Panc1 (cell line): Measurements from ENCODE around the gene CLHC1. TPM values are rescaled to one million over a fixed set of nuclear protein-coding genes. Genes with fewer than 3 reads are reported as not detected.

Source experiments
- ATAC-seq: fragments of 200-7000 bp; cut with Tn5 transposase; 2 replicates; pipeline ENCODE4 v1.9.1; 2020; ENCODE audit warnings: mild to moderate bottlenecking, moderate library complexity
- BruUV-seq: library from RNA; stranded (reverse); fragments of 400-500 nt; replicated peaks from 2 replicates; lab custom pipeline; 2021; lab: Mats Ljungman, UMichigan
- CTCF ChIA-PET: fragments of 300-600 bp; sonication (Branson Sonifier 250); formaldehyde crosslinking; loops from one replicate; lab custom pipeline; 2022; ENCODE audit warnings: antibody characterized with exemption; lab: Charles Lee
- POLR2A ChIA-PET: fragments of 300-600 bp; sonication (Branson Sonifier 250); formaldehyde crosslinking; loops from one replicate; lab custom pipeline; 2022; ENCODE audit warnings: antibody characterized with exemption; lab: Charles Lee
- DNase-seq: peaks from one replicate; pipeline ENCODE4 v3.0.0-alpha.2; 2010; ENCODE audit warnings: low read depth, low spot score
- H3K27ac ChIP-seq: 2 replicates; pipeline ENCODE4 v1.5.1; 2011; ENCODE audit warnings: mild to moderate bottlenecking, low read length, inconsistent platforms
- H3K27me3 ChIP-seq: fragments of 200-500 bp; sonication (Bioruptor generic); 2 replicates; pipeline ENCODE4 v1.6.0; 2014; ENCODE audit warnings: low read length, inconsistent platforms; ENCODE audit not compliant: control insufficient read depth, insufficient read depth
- H3K36me3 ChIP-seq: fragments of 200-500 bp; sonication (Bioruptor generic); 2 replicates; pipeline ENCODE4 v1.5.1; 2014; ENCODE audit warnings: inconsistent platforms, mild to moderate bottlenecking, low read length, moderate library complexity; ENCODE audit not compliant: control insufficient read depth, insufficient read depth
- H3K4me1 ChIP-seq: 2 replicates; pipeline ENCODE4 v1.5.1; 2011; ENCODE audit warnings: inconsistent platforms, mild to moderate bottlenecking, low read length, moderate library complexity; ENCODE audit not compliant: control insufficient read depth, insufficient read depth
- H3K4me3 ChIP-seq, 2 experiments: 2 replicates each; pipeline ENCODE4 v1.5.1; 2011 to 2012; ENCODE audit warnings: low read depth in 2 of 2, low read length in 2 of 2, mild to moderate bottlenecking in 2 of 2, inconsistent platforms in 1 of 2, moderate library complexity in 1 of 2
- H3K9me3 ChIP-seq: fragments of 200-500 bp; sonication (Bioruptor generic); 2 replicates; pipeline ENCODE4 v1.5.1; 2014; ENCODE audit warnings: low read depth, mild to moderate bottlenecking, inconsistent platforms, low read length, moderate library complexity; ENCODE audit not compliant: control insufficient read depth, insufficient read depth
- POLR2AphosphoS5 ChIP-seq: IDR thresholded peaks from 2 replicates; pipeline ENCODE4 v1.6.1; 2012; ENCODE audit warnings: mild to moderate bottlenecking, low read depth, low read length, moderate library complexity
- SIN3A ChIP-seq: IDR thresholded peaks from 2 replicates; pipeline ENCODE4 v1.6.1; 2012; ENCODE audit warnings: low read depth, mild to moderate bottlenecking, low read length, moderate library complexity, borderline replicate concordance; ENCODE audit not compliant: insufficient read depth
- TCF7L2 ChIP-seq: IDR thresholded peaks from 2 replicates; pipeline ENCODE4 v1.6.1; 2011; ENCODE audit warnings: mild to moderate bottlenecking, low read depth, low read length, inconsistent platforms
- in situ Hi-C: cut with HindIII; loops from 2 replicates; pipeline ENCODE4 v1.10.0; 2016; ENCODE audit warnings: low sequenced_read_pairs, low pct_unique_long_range_greater_than_20kb
- intact Hi-C: fragments of 100-400 bp; cut with micrococcal nuclease; formaldehyde crosslinking; loops from one replicate; pipeline ENCODE4 v1.10.0; 2022; ENCODE audit not compliant: unreplicated experiment
- total RNA-seq: library from RNA; stranded (reverse); gene quantifications from one replicate; pipeline ENCODE4 v1.2.1, GENCODE V29; 2021; ENCODE audit not compliant: unreplicated experiment
- TF ChIP-seq, protein P1 (sequence below): fragments of 450-650 bp; IDR thresholded peaks from 2 replicates; pipeline ENCODE4 v1.5.1; 2017; ENCODE audit warnings: mild to moderate bottlenecking
- TF ChIP-seq, protein P2 (sequence below), 2 experiments: IDR thresholded peaks; 2 replicates each; pipeline ENCODE4 v1.6.1; 2011 to 2012; ENCODE audit warnings: low read depth in 2 of 2, control low read depth in 1 of 2, low read length in 1 of 2, mild to moderate bottlenecking in 1 of 2, moderate library complexity in 1 of 2; ENCODE audit not compliant: insufficient read depth in 1 of 2

CLHC1 gene
- total RNA-seq, 1 experiment from 2014 or later, result 3.6 TPM

DNA sequence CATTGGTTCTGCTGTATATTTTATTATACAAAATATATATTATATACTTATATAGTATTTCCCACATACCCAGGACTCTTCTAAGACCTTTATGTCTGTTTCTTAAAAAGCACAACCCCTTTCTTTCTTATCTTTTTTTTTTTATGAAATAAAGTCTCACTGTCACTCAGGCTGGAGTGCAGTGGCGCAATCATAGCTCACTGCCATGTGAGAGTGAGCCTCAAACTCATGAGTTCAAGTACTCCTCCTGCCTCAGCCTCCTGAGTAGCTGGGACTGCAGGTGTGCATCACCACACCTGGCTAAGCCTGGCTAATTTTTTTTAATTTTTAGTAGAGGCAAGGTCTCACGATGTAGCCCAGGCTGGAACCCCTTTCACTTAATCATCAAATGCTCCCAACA, 72.3 kb downstream of the CLHC1 start:
- peaks cover 21% of the 10 kb centered on the region for H3K4me1 ChIP-seq
- ATAC-seq (no peak), DNase-seq (no peak)
- ChIA-PET POLR2A (no interaction called here), CTCF (no interaction called here)
- no TSS peak for BruUV-seq
- intact Hi-C loops, result no loop called here
- no peaks in the 10 kb centered on the region for H3K9me3 ChIP-seq
- H3K4me3 ChIP-seq, result no peak overlapping the region
- H3K36me3 ChIP-seq, result no peaks in the 10 kb centered on the region
- H3K27ac ChIP-seq, result no peak overlapping the region
- in situ Hi-C loops, result loop anchor here (25.0 kb wide), 1 partner anchor 122 kb away; no protein-coding TSS in a partner anchor
- TF ChIP-seq, protein P1, sequence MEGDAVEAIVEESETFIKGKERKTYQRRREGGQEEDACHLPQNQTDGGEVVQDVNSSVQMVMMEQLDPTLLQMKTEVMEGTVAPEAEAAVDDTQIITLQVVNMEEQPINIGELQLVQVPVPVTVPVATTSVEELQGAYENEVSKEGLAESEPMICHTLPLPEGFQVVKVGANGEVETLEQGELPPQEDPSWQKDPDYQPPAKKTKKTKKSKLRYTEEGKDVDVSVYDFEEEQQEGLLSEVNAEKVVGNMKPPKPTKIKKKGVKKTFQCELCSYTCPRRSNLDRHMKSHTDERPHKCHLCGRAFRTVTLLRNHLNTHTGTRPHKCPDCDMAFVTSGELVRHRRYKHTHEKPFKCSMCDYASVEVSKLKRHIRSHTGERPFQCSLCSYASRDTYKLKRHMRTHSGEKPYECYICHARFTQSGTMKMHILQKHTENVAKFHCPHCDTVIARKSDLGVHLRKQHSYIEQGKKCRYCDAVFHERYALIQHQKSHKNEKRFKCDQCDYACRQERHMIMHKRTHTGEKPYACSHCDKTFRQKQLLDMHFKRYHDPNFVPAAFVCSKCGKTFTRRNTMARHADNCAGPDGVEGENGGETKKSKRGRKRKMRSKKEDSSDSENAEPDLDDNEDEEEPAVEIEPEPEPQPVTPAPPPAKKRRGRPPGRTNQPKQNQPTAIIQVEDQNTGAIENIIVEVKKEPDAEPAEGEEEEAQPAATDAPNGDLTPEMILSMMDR, result no peak
- TF ChIP-seq SIN3A (no peak), TCF7L2 (no peak), POLR2AphosphoS5 (no peak)
- TF ChIP-seq, protein P2, sequence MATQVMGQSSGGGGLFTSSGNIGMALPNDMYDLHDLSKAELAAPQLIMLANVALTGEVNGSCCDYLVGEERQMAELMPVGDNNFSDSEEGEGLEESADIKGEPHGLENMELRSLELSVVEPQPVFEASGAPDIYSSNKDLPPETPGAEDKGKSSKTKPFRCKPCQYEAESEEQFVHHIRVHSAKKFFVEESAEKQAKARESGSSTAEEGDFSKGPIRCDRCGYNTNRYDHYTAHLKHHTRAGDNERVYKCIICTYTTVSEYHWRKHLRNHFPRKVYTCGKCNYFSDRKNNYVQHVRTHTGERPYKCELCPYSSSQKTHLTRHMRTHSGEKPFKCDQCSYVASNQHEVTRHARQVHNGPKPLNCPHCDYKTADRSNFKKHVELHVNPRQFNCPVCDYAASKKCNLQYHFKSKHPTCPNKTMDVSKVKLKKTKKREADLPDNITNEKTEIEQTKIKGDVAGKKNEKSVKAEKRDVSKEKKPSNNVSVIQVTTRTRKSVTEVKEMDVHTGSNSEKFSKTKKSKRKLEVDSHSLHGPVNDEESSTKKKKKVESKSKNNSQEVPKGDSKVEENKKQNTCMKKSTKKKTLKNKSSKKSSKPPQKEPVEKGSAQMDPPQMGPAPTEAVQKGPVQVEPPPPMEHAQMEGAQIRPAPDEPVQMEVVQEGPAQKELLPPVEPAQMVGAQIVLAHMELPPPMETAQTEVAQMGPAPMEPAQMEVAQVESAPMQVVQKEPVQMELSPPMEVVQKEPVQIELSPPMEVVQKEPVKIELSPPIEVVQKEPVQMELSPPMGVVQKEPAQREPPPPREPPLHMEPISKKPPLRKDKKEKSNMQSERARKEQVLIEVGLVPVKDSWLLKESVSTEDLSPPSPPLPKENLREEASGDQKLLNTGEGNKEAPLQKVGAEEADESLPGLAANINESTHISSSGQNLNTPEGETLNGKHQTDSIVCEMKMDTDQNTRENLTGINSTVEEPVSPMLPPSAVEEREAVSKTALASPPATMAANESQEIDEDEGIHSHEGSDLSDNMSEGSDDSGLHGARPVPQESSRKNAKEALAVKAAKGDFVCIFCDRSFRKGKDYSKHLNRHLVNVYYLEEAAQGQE (IDR thresholded peaks at IDR 0.05; ENCODE audit: insufficient read depth in 1 of 2, low read depth in 2 of 2, low read length in 1 of 2), result no peak
- H3K27me3 ChIP-seq, result no peaks in the 10 kb centered on the region

DNA sequence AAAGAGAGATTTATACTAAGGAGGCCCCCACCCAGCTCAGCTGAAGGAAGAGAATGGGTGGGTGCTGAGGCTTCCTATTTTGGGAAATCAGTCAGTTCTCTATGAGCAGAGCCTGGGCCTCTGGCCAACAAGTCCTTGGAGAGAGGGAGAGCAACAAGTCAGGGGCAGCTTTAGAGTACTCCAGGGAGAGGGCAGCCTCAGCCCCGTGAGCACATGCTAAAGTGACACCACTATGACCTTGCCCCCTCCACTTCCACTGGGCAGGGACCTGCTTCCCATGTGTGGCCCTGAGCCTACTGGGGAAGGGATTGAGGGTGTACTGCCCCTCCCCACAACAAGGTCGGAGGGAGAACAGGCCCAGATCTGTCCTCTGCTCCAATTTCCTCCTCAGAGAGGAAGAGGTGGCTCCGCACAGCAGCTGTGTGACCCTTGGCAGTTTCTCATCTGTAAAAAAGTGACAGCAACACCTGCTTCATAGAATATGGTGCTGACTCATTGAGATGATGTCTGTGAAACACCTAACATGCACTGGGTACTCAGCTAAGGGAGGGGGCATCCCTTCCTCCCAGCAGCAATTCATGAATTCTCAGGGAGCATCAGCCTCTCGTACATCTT, 72.9 kb downstream of the CLHC1 start:
- CTCF ChIA-PET, result no interaction called here
- intact Hi-C loops (no loop called here), in situ Hi-C loops (loop anchor here (25.0 kb wide), 1 partner anchor 122 kb away; no protein-coding TSS in a partner anchor)
- H3K4me3 ChIP-seq, result no peak overlapping the region
- H3K27me3 ChIP-seq, result no peaks in the 10 kb centered on the region
- no TSS peak for BruUV-seq
- no peaks in the 10 kb centered on the region for H3K36me3 ChIP-seq
- DNase-seq (no peak), ATAC-seq (no peak)
- peaks cover 18% of the 10 kb centered on the region for H3K4me1 ChIP-seq
- no peak overlapping the region for H3K27ac ChIP-seq
- no peaks in the 10 kb centered on the region for H3K9me3 ChIP-seq
- POLR2A ChIA-PET, result no interaction called here
- TF ChIP-seq, protein P1, result no peak
- TF ChIP-seq POLR2AphosphoS5 (no peak), SIN3A (no peak), TCF7L2 (no peak)
- TF ChIP-seq, protein P2 (IDR thresholded peaks at IDR 0.05; ENCODE audit: insufficient read depth in 1 of 2, low read depth in 2 of 2, low read length in 1 of 2), result no peak
